ENCODE results near the gene ATP5PB.

The ATP5PB gene

DNA sequence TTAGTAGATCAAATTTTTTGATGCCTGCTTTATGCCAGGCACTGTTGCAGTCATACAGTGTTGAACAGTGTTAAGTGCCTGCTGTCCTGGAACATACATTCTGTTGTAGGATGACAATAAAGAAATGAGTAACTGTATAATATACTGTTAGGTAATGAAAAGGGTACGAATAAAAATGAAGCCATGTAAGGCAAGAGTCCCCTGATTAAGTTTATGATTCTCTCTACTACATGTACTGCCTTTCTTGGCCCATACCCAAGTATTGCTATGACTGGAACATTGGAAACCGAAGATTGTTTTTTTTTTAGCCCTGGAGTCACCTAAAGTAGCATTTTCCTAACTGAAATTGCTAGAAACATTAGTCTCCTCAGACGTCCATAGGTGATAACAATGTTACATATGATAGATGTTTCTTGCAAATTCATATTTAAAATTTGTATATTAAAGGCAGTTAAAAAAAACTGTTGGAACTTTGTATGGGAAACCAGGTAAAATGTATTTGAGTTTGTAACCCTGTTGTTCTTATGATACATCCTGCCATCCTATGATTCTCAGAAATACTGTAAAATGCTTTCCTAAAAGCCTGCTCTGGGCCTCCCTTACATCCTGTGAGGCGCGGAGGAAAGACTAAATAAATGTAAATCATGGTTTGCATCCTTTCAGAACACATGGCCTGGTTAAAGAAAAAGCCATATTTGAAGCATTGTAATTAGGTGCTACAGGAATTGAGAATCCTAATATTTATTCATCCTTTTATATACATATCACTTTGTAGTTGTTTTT lies 5.8 kb downstream of the ATP5PB start:
- H3K36me3 ChIP-seq = peaks cover 70% of the 10 kb centered on the region

DNA sequence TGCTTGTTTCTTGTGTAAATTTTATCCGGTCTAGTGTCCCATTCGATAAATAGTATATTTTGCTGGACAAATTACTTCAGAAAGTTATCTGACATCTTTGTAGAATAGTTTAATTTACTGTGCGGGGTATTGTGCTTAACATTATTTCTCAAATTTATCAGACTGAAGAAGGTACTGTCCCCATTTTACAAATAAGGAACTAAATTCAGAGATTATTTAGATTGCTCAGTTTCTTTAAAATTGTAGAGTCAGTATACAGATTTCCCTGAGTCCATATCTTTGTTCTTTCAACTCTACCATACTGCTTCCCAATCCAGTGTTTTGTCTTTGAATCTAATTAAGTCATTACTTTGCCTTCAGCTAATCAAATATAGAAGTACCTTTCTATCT lies 6.4 kb downstream of the ATP5PB start:
- H3K27ac ChIP-seq = no peak overlapping the region
- TF ChIP-seq, protein P1, sequence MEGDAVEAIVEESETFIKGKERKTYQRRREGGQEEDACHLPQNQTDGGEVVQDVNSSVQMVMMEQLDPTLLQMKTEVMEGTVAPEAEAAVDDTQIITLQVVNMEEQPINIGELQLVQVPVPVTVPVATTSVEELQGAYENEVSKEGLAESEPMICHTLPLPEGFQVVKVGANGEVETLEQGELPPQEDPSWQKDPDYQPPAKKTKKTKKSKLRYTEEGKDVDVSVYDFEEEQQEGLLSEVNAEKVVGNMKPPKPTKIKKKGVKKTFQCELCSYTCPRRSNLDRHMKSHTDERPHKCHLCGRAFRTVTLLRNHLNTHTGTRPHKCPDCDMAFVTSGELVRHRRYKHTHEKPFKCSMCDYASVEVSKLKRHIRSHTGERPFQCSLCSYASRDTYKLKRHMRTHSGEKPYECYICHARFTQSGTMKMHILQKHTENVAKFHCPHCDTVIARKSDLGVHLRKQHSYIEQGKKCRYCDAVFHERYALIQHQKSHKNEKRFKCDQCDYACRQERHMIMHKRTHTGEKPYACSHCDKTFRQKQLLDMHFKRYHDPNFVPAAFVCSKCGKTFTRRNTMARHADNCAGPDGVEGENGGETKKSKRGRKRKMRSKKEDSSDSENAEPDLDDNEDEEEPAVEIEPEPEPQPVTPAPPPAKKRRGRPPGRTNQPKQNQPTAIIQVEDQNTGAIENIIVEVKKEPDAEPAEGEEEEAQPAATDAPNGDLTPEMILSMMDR (IDR thresholded peaks at IDR 0.05) = no peak
- no peaks in the 10 kb centered on the region for H3K27me3 ChIP-seq
- no peaks in the 10 kb centered on the region for H3K9me3 ChIP-seq
- H3K4me1 ChIP-seq (ENCODE audit: control insufficient read depth in 1 of 2, insufficient read depth in 1 of 2, low read depth in 1 of 2, low read length in 1 of 2) = peaks cover 4 to 14% of the 10 kb centered on the region in 2 experiments
- no peak overlapping the region for H3K4me3 ChIP-seq (ENCODE audit: low read depth in 1 of 2, low read length in 1 of 2)
- H3K36me3 ChIP-seq = peaks cover 73% of the 10 kb centered on the region

More for the DNA sequence above, 5.8 kb downstream of the ATP5PB start:
- H3K9me3 ChIP-seq = no peaks in the 10 kb centered on the region
- TF ChIP-seq, protein P1 (IDR thresholded peaks at IDR 0.05) = no peak
- H3K27me3 ChIP-seq = no peaks in the 10 kb centered on the region
- peaks cover 10 to 20% of the 10 kb centered on the region in 2 experiments for H3K4me1 ChIP-seq (ENCODE audit: control insufficient read depth in 1 of 2, insufficient read depth in 1 of 2, low read depth in 1 of 2, low read length in 1 of 2)
- no peak overlapping the region for H3K27ac ChIP-seq
- no peak overlapping the region for H3K4me3 ChIP-seq (ENCODE audit: low read depth in 1 of 2, low read length in 1 of 2)

DNA sequence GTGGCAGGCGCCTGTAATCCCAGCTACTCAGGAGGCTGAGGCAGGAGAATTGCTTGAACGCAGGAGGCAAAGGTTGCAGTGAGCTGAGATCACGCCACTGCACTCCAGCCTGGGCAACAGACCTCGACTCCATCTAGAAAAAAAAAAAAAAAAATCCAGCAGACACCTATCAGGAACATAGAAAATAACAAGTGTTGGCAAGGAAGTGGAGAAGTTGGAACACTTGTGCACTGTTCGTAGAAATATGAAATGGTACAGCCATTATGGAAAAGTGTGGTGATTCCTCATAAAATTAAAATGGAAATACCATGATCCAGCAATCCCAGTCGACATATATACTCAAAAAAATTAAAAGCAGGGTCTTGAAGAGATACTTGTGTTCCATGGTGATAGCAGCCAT lies 12.5 kb downstream of the ATP5PB start:
- no peaks in the 10 kb centered on the region for H3K9me3 ChIP-seq
- no peak overlapping the region for H3K4me3 ChIP-seq (ENCODE audit: low read depth in 1 of 2, low read length in 1 of 2)
- no peaks in the 10 kb centered on the region for H3K4me1 ChIP-seq (ENCODE audit: control insufficient read depth in 1 of 2, insufficient read depth in 1 of 2, low read depth in 1 of 2, low read length in 1 of 2)
- TF ChIP-seq, protein P1 (IDR thresholded peaks at IDR 0.05) = no peak
- H3K27ac ChIP-seq = no peak overlapping the region
- H3K36me3 ChIP-seq = peaks cover 61% of the 10 kb centered on the region
- H3K27me3 ChIP-seq = no peaks in the 10 kb centered on the region

DNA sequence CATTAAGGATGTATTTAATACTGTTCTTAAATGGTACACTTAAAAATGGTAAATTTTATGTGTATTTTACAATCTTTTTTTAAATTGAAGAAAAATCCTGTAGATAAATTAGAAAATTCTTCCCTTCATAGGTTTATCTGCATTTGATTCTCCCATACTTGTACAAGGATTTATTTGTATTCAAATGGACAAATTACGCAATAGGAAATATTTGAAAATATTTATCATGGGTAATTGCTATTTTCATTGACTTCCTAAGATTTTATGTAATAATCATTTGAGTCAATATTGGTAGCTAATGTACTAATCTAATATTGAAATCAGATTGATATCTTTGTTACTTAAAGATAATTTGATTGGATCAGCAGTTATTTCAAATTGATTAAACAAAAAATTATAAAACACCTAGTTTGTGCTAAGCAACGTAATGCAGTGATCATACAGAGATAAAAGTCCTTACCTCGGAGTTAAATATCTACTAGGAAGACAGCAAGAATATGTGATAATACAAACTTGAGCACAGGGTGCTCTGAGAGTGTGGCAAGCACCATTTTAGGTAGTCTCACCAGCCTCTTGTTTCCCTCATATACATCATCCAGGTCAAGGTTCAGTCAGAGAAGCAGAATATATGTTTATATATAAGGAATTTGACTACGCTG lies 13.2 kb downstream of the ATP5PB start:
- H3K4me1 ChIP-seq (ENCODE audit: control insufficient read depth in 1 of 2, insufficient read depth in 1 of 2, low read depth in 1 of 2, low read length in 1 of 2) = no peaks in the 10 kb centered on the region
- no peaks in the 10 kb centered on the region for H3K27me3 ChIP-seq
- peaks cover 54% of the 10 kb centered on the region for H3K36me3 ChIP-seq
- no peak overlapping the region for H3K4me3 ChIP-seq (ENCODE audit: low read depth in 1 of 2, low read length in 1 of 2)
- peak overlapping the region; percentile 13 for H3K27ac ChIP-seq
- TF ChIP-seq, protein P1 (IDR thresholded peaks at IDR 0.05) = no peak
- no peaks in the 10 kb centered on the region for H3K9me3 ChIP-seq

DNA sequence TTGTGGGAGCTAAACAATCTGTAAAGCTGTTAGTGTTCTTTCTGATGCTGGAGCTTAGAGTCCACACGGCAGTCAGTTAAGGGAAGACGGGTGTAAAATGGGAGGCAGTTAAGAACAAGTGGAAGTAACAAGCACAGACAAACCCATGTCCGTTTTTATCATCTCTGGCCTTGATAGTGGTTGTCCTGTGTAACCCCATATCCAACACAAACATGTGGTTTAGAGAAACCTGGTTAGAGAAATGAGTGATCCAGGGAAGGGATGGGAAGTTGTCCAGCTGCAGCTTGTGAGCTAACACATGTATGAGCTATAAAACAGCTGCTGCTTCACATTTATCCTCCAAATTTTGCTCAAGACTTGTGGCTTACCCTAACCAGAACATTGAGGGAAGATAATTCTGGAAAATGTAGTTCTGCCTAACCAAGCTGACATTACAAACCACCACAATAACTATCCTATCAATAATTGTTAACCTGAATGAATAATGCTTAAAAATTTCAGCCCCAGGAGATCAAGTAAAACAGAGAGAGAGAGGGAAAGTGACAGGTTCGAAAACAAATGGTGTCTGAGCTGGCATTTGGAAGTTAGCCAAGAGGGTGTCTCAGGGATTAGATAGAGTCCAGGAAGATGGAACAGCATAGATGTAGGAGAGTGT lies 13.9 kb downstream of the ATP5PB start:
- Histone ChIP-seq H3K27me3 (no peaks in the 10 kb centered on the region), H3K4me3 (ENCODE audit: low read depth in 1 of 2, low read length in 1 of 2) (no peak overlapping the region), H3K9me3 (no peaks in the 10 kb centered on the region), H3K27ac (peak overlapping the region; percentile 13), H3K4me1 (ENCODE audit: control insufficient read depth in 1 of 2, insufficient read depth in 1 of 2, low read depth in 1 of 2, low read length in 1 of 2) (no peaks in the 10 kb centered on the region), H3K36me3 (peaks cover 47% of the 10 kb centered on the region)
- TF ChIP-seq, protein P1 (IDR thresholded peaks at IDR 0.05) = no peak
